Lung (tissue), 12 donors: Measurements from ENCODE around the gene LEKR1. TPM values are rescaled to one million over a fixed set of nuclear protein-coding genes. Genes with fewer than 3 reads are reported as not detected.

Experiments used
- ATAC-seq: fragments of 200-7000 bp; cut with Tn5 transposase; one replicate; pipeline ENCODE4 v1.9.1; 2020; ENCODE audit warnings: moderate number of reproducible peaks; ENCODE audit not compliant: insufficient read depth, low FRiP score
- DNase-seq, 3 donors: peaks; one replicate each; pipeline ENCODE4 v3.0.0-alpha.2; 2013 to 2017
- H3K27ac ChIP-seq, 2 donors: one replicate each; pipeline ENCODE4 v1.5.1; 2013; ENCODE audit warnings: mild to moderate bottlenecking in 2 of 2, moderate library complexity in 2 of 2, control low read depth in 1 of 2, inconsistent platforms in 1 of 2, low read depth in 1 of 2, low read length in 1 of 2
- H3K27me3 ChIP-seq, 3 donors: one replicate each; pipeline ENCODE4 v1.5.1; 2013; ENCODE audit warnings: low read length in 2 of 3; ENCODE audit not compliant: control insufficient read depth in 3 of 3, insufficient read depth in 3 of 3
- H3K36me3 ChIP-seq, 4 donors: one replicate each; pipeline ENCODE4 v1.5.1; 2013; ENCODE audit warnings: low read length in 4 of 4, mild to moderate bottlenecking in 1 of 4, moderate library complexity in 1 of 4; ENCODE audit not compliant: control insufficient read depth in 4 of 4, insufficient read depth in 4 of 4
- H3K4me1 ChIP-seq, 5 donors: one replicate each; pipeline ENCODE4 v1.5.1; 2013; ENCODE audit warnings: low read length in 5 of 5, mild to moderate bottlenecking in 2 of 5, moderate library complexity in 1 of 5; ENCODE audit not compliant: control insufficient read depth in 5 of 5, insufficient read depth in 5 of 5
- H3K4me3 ChIP-seq: one replicate; pipeline ENCODE4 v1.5.1; 2013; ENCODE audit warnings: mild to moderate bottlenecking, control low read depth, moderate library complexity
- H3K9ac ChIP-seq, 2 donors: one replicate each; pipeline ENCODE4 v1.5.1; 2013; ENCODE audit warnings: low read length in 2 of 2, control low read depth in 1 of 2; ENCODE audit not compliant: insufficient read depth in 1 of 2
- H3K9me3 ChIP-seq, 4 donors: one replicate each; pipeline ENCODE4 v1.5.1; 2013; ENCODE audit warnings: low read length in 3 of 4, mild to moderate bottlenecking in 1 of 4, moderate library complexity in 1 of 4; ENCODE audit not compliant: control insufficient read depth in 4 of 4, insufficient read depth in 3 of 4
- WGBS, 2 donors: extraction: QIAGEN DNeasy Blood & Tissue Kit; methylation state at CpG; one replicate each; pipeline ENCODE4 v1.1.7; 2013; 5-methylcytosine and 5-hydroxymethylcytosine counted together
- polyA plus RNA-seq, 2 donors: library from polyadenylated mRNA; stranded (reverse); fragments of 200-250 nt; gene quantifications; one replicate each; pipeline ENCODE4 v1.2.1, GENCODE V29; 2013
- total RNA-seq, 2 donors: library from RNA; depleted of rRNA in 1 of 2; stranded (reverse); fragments of >200 nt in 1 of 2; gene quantifications; one replicate each; pipeline ENCODE4 v1.2.1, GENCODE V29; 2014 to 2021
- TF ChIP-seq, protein P1 (sequence below): IDR thresholded peaks from 2 replicates; pipeline ENCODE4 v1.5.1; 2012; ENCODE audit warnings: mild to moderate bottlenecking; ENCODE audit errors: control extremely low read depth, extremely low read depth
- donor health status: control.
- donor health status: control.
- donor health status: Bipolar disorder and iron deficiency.
- donor health status: healthy.
- donor health status: DM: yes; HTN: yes; CAD: no.

LEKR1 gene
- total and polyA plus RNA-seq, 4 donors, result 0.71 to 5.4 (median 3.2) TPM

DNA sequence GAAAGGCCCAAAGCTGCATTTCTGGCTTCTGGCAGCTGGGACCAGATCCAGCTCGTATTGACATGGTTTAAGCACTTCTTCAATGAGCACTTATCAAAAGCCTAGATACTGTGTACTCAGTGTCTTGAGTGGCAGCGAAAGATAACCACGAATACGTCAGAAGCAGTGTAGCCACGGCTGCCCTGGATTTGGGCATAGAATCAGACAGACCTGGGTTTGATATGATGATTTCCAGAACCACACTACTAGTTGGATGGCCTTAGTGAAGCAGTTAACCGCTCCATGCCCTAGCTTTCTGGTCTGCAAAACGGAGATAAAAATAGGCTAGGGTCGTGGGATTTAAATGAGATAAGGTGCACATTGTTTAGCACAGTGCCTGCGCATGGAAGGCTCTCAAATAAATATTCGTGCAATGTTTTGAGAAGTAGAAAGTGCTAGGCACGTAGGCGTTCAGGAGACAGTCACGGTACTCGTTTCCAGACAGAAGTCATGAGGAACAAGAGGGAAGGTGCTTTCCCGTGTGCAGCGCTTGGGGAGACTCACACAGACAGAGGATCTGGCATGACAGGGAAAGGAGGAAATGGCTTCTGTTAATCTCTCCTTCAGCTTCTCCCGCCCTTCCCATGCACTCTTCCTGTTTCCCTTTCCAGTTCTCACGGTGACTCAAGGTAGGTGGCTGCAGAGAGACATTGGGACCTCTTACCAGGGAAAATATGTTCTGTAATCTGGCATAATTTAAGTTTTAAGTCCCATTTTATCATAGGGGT, 263.5 kb downstream of the LEKR1 start:
- Histone ChIP-seq H3K27ac (peak overlapping the region; percentile 99 to 100), H3K4me1 (peaks cover 6 to 36% (median 13%) of the 10 kb centered on the region in 5 donors), H3K9ac (peak overlapping the region; percentile 44 to 65), H3K27me3 (no peaks in the 10 kb centered on the region), H3K4me3 (no peak overlapping the region), H3K9me3 (peaks cover 0 to 2% (median 0%) of the 10 kb centered on the region in 4 donors), H3K36me3 (no peaks in the 10 kb centered on the region)
- DNase-seq (peak in 2 of 3 donors; percentile 25 to 53), ATAC-seq (peak; percentile 20)
- 11 to 22% methylated on average over 18 of the region's 18 CpGs for WGBS, 2 donors
- TF ChIP-seq, protein P1, sequence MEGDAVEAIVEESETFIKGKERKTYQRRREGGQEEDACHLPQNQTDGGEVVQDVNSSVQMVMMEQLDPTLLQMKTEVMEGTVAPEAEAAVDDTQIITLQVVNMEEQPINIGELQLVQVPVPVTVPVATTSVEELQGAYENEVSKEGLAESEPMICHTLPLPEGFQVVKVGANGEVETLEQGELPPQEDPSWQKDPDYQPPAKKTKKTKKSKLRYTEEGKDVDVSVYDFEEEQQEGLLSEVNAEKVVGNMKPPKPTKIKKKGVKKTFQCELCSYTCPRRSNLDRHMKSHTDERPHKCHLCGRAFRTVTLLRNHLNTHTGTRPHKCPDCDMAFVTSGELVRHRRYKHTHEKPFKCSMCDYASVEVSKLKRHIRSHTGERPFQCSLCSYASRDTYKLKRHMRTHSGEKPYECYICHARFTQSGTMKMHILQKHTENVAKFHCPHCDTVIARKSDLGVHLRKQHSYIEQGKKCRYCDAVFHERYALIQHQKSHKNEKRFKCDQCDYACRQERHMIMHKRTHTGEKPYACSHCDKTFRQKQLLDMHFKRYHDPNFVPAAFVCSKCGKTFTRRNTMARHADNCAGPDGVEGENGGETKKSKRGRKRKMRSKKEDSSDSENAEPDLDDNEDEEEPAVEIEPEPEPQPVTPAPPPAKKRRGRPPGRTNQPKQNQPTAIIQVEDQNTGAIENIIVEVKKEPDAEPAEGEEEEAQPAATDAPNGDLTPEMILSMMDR, result no peak

DNA sequence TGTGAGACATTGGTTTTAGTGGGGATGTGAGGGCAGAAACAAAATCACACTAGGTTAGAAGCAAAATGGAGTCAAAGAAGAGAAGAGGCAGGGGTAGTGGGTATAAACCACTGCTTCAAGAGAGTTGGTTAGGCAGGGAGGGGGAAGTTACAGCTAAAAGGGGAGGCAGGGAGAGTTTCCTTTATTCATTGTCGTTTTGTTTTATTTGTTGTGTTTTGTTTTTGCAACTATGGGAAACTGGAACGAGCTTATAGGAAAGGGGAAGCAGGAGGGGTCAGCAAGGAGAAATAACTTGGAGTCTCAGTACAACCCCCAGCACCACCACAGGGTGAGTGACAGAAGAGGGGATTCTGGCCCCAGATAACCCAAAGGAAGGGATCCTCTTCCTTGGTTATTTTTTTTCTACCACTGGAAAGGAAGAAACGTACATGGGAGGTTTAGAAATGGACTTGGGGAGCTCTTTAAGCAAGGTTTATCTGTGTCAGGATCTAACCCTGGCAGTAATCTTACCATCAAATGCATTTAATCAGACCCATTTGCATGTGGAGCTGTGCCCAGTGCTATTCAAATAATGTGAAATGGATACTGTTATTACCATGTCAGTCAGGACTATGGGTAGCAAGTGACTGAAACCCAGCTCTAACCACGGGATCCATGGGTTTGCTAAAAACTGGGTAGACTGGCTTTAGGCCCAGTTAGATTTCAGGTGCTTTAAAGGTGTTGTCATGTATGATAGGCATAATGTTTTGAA, 265.1 kb downstream of the LEKR1 start:
- Histone ChIP-seq H3K27me3 (no peaks in the 10 kb centered on the region), H3K4me1 (peaks cover 6 to 32% (median 11%) of the 10 kb centered on the region in 5 donors), H3K9ac (no peak overlapping the region), H3K4me3 (no peak overlapping the region), H3K9me3 (no peaks in the 10 kb centered on the region), H3K27ac (peak overlapping the region; percentile 47 to 99), H3K36me3 (no peaks in the 10 kb centered on the region)
- WGBS, 2 donors, result 41 to 51% methylated on average over 4 of the region's 4 CpGs
- DNase-seq (no peak), ATAC-seq (no peak)
- TF ChIP-seq, protein P1, result no peak

DNA sequence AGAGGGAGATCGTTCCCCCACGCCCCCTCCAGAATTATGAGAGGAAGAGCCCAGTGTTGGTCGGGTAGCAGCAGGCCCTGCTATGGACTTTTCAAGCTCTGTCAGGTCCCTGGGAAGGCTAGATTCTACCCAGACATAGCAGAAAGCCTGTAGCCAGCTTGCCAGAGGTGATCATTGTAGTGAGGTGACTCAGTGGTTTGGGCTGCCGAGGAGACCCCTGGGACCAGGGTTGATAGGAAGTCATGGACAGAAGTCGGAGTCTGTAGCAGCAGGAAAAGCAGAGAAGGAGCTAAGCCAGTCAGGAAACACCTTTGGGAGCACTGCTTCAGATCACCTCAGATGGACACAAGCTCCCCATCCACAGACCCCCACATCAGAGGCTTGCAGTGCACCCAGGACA, 266.1 kb downstream of the LEKR1 start:
- no peak overlapping the region for H3K4me3 ChIP-seq
- H3K4me1 ChIP-seq, result peaks cover 6 to 22% (median 10%) of the 10 kb centered on the region in 5 donors
- DNase-seq (no peak), ATAC-seq (no peak)
- 79 to 84% methylated on average over 5 of the region's 5 CpGs for WGBS, 2 donors
- H3K9ac ChIP-seq, result no peak overlapping the region
- H3K27me3 ChIP-seq, result no peaks in the 10 kb centered on the region
- no peaks in the 10 kb centered on the region for H3K9me3 ChIP-seq
- no peaks in the 10 kb centered on the region for H3K36me3 ChIP-seq
- TF ChIP-seq, protein P1, result no peak
- H3K27ac ChIP-seq, result peak overlapping the region; percentile 16 to 99
